Endometrium (tissue), 2 donors: Measurements from ENCODE around the gene DIP2A.
"Not testable (repeated sequence)": the region's sequence is repeated elsewhere in the genome, so short reads cannot be mapped to it uniquely, and the experiment has no call there.

Experiments
- FAIRE-seq: peaks from 2 replicates; lab custom pipeline; 2012; peaks lifted over from hg19 to GRCh38; lab: Jason Lieb, UNC
- donor health status: control.
- donor health status: control.

Gene DIP2A

DNA sequence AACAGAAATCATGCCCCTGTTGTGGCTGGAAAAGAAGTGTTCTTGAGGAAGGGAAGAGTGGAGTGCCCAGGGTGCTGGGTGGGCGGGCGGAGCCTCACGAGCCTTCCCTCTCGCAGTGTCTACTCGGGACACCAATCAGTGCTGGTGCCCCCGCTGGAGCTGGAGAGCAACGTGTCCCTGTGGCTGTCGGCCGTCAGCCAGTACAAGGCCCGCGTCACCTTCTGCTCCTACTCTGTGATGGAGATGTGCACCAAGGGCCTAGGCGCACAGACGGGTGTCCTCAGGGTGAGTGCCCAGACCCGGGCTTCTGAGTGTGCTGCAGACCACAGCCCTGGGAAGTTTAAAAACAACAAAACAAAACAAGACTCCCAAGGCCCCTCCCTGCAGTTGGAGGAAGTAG, 98.8 kb downstream of the DIP2A start:
- FAIRE-seq = no peak

GRCh38 chr21:46557919-46558392, 99.3 kb downstream of the DIP2A start:
- FAIRE-seq = no peak

DNA sequence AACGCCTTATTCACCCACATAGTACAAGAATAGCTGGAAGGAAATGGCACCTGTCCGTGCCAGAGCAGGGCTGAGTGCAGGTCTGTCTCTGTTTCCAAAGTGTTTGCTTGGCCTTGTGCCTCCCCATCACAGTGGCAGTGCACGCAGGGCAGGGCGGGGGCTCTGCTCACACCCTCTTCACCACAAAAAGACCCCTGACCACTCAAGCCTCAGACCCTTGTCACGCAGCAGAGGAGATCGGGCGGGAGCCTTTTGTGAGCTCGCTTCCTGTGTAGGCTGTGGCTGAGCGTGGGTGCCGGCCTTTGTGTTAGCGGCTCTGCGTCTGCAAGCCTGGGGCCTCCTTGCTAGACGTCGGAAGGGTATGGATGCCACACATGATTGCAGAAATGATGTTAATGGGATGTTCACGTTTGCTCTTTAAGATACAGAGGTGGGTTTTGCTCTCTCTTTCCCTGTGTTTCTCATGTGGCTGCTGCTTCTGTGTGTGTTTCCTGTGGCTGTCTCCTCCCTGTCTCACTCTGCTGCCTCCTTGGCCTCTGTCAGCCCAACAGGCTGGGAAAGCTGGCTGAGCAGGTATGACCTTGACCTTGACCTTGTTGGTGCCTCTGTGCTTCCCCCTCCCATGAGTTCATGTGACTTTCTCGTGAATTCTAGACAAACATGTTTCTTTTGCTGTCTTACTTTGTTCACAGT, 100.7 kb downstream of the DIP2A start:
- FAIRE-seq = no peak

GRCh38 chr21:46560568-46561444, 102.1 kb downstream of the DIP2A start:
- FAIRE-seq = no peak

GRCh38 chr21:46561445-46562090, 102.9 kb downstream of the DIP2A start:
- FAIRE-seq = no peak

DNA sequence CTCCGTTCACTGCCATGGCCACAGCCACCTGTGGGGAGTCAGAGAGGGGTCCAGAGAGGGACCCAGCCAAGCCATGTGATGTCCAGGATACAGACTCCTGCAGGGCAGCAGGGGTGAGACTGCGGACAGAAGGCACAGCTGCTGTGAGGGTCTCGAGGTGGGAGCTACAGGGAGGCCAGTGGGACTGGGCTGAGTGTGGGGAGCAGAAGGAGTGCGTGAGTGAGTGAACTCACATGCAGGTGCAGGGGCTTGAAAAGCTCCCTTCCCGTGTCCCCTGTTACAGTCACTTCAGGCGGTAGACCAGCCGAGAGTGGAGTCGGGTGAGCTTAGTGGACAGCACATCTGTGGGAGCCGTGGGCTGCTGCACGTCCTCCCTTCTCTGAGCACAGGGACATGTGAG, 103.8 kb downstream of the DIP2A start:
- FAIRE-seq = no peak

GRCh38 chr21:46562964-46563607, 104.4 kb downstream of the DIP2A start:
- FAIRE-seq = no peak

GRCh38 chr21:46564391-46564790, 105.7 kb downstream of the DIP2A start:
- FAIRE-seq = no peak

DNA sequence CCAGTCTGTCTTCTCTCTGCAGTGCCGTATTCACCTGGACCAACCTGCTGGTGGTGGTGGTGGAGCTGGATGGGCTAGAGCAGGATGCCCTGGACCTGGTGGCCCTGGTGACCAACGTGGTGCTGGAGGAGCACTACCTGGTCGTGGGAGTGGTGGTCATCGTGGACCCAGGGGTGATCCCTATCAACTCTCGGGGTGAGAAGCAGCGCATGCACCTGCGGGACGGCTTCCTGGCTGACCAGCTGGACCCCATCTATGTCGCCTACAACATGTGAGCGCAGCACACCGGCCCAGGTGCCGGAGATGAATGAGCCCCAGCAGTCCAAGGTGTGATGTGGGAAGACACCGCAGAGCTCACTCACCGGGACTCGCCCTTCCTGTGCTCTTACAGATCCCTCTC, 108.7 kb downstream of the DIP2A start:
- FAIRE-seq = no peak

DNA sequence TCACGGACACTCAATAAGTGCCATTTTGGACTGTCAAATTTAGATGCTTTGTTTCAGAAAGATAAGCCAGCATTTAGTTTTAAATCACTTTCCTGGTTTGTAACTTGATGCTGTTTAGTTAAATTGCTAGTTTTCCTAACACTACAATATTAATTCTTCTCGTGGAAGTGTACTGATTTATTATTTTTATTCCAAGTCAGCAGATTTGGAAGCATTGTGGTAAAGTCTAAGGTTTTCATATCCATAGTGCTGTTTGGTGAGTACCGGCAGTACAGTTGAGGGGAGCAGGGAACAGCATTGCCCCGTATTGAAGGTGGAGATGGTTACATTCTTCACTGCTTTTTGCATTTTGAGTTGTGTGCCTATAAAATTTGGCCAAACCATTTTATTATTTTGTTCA, 109.9 kb downstream of the DIP2A start:
- FAIRE-seq = no peak

DNA sequence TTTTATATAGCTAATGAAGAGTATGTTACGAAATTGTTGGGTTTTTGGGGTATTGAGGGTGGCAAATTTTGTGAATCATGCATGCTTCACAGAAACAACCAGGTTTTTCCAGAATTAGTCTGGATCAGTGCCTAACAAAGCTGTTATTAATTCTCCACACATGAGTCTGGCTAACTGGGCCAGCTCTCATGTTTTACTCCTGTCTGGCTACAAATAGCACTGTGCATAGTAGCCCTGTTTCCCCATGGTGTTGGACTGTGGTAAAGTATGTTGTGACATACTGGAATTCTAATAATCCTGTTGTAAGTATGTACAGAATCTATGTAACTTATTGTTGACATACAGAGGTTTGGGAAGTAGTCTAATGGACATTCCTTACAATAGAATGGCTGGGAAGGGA, 110.4 kb downstream of the DIP2A start:
- FAIRE-seq = no peak

DNA sequence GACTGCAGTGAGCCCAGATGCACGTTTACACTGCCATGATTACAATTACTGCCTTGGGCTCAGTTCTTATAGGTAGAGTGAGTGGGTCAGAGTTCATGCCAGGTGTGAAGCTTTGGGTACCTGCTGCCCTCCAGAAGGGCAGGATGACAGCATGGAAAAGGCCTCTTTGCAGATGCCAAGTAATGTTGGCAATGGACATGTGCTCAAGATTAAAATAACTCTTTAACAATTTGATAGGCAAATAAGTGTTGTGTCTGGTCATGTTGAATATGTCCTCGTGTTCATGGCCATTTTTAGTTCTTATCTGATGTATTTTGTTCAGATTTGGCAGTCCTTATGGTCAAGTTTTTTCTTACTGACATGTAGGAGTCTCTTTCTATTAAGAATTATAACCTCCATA, 111.4 kb downstream of the DIP2A start:
- FAIRE-seq = no peak

DNA sequence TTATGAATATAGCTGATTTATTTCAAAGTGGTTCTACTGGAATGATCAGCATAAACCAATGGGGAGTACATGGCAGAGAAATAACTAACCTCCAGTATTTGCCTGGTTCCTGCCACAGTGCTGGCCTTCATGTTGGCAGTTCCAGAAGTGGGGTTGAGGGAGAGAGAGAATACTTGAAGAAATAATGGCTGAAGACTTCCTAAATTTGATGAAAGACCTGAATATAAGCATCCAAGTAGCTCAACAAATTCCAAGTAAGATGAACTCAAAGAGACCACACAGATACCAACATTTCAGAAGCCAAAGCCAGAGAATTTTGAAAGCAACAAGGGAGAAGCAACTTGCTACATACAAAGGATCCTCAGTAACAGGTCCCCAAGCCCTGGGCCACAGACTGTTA, 111.9 kb downstream of the DIP2A start:
- no peak for FAIRE-seq

- no peak for FAIRE-seq
These were observed 114.2 kb downstream of the DIP2A start for GRCh38 chr21:46572850-46573249.

GRCh38 chr21:46577786-46578185, 119.1 kb downstream of the DIP2A start:
- FAIRE-seq = not testable (repeated sequence)

DNA sequence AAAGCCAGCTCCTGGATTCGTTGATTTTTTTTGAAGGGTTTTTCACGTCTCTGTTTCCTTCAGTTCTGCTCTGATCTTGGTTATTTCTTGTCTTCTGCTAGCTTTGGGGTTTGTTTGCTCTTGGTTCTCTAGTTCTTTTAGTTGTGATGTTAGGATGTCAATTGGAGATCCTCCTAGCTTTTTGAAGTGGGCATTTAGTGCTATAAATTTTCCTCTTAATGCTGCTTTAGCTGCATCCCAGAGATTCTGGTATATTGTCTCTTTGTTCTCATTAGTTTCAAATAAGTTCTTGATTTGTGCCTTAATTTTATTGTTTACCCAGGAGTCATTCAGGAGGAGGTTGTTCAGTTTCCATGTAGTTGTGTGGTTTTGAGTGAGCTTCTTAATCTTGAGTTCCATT, 120.7 kb downstream of the DIP2A start:
- FAIRE-seq = not testable (repeated sequence)

- no peak for FAIRE-seq
These were observed 123.2 kb downstream of the DIP2A start for GRCh38 chr21:46581780-46582307.

DNA sequence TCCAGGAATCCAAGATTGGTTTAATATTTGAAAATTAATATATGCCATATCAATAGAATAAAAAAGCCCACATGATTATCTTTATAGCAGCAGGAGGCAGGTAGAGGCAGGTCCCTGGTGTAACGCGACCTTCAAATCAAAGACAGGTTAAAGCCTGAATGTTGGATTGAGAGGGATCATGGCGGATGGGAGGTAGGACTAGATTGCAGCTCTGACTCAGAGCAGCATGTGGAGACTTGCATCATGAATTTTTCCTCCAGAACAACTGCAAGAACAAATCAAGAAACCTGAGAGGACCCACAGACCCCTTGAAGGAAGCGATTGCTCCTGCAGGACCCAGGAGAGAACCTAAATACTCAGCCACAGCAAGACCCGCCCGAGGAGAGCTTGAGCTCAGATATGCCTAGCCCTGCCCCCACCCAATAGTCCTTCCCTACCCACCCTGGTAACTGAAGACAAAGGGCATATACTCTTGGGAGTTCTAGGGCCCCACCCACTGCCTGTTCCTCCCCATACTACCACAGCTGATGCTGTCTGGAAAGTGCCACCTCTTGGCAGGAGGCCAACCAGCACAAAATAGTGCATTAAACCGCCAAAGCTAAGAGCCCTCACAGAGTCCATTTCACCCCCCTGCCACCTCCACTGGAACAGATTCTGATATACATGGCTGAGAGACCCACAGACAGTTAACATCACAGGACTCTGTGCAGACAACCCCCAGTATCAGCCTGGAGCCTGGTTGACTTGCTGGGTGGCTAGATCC, 126.7 kb downstream of the DIP2A start:
- no peak for FAIRE-seq

GRCh38 chr21:46594276-46594675, 135.6 kb downstream of the DIP2A start:
- FAIRE-seq = no peak

DNA sequence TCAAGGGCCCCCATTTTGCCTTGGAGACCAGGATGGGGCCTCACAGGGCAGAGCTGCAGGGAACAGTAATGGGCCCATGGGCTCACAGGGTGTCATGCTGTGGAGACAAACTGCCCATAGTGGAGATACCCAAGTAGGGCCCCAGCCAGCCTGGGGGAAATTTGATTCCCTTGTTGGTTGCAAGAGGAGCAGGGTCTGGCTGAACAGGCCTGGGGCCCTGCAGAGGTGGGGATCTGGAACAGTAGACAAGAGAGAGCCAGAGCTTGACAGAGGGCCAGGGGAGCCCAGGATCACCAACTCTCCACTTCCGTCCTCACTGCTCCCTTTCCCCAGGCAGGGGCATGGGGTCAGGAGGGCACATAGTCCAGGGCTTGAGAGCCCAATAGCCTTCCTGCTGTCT, 137.5 kb downstream of the DIP2A start:
- no peak for FAIRE-seq

DNA sequence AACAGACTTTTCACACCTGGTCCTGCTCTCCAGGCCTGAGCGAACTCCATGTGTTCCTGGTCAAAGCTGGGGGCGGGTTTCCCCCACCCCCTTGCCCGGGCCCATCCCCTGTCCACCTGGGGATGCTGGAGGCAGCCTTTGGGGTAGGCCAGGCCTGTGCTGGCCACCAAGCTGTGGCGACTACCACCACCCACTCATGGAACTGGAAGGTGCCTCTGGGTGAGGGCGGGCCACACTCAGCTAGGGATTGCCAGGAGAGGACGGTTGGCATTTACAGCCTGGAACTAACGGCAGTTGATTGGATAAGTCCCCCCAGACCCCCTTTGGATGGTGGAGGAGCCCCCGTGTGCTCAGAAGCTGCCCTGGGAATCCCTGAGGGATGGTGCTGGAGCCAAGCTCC, 138.3 kb downstream of the DIP2A start:
- no peak for FAIRE-seq
